GM23338 (cell line): Measurements from ENCODE around the gene RGS3.

Experiments used
- CREB1 ChIP-seq: fragments of 250-450 bp; sonication (Bioruptor Pico); IDR thresholded peaks from 2 replicates; pipeline ENCODE4 v1.5.0; 2020; ENCODE audit warnings: low read depth, mild to moderate bottlenecking, moderate library complexity
- CTCF ChIP-seq, 2 experiments: fragments of 200-600 bp in 1 of 2; sonication (generic) in 1 of 2; conservative IDR thresholded peaks; 2 replicates each; pipeline versions ENCODE4 v1.5.1 to v1.6.1; 2016 to 2017; ENCODE audit warnings: antibody characterized with exemption in 2 of 2, low read depth in 2 of 2, mild to moderate bottlenecking in 2 of 2, moderate library complexity in 1 of 2
- ETS1 ChIP-seq: IDR thresholded peaks from 2 replicates; pipeline ENCODE4 v1.6.1; 2016; ENCODE audit warnings: antibody characterized with exemption
- EZH2 ChIP-seq: fragments of 200-600 bp; sonication (generic); IDR thresholded peaks from one replicate; pipeline ENCODE4 v1.8.0; 2017; ENCODE audit warnings: antibody characterized with exemption, mild to moderate bottlenecking, low read depth; ENCODE audit not compliant: unreplicated experiment
- JUNB ChIP-seq: IDR thresholded peaks from one replicate; pipeline ENCODE4 v1.6.1; 2016; ENCODE audit warnings: antibody characterized with exemption; ENCODE audit not compliant: unreplicated experiment
- POLR2AphosphoS5 ChIP-seq: IDR thresholded peaks from 2 replicates; pipeline ENCODE4 v1.6.1; 2016; ENCODE audit warnings: antibody characterized with exemption, low read depth
- REST ChIP-seq: IDR thresholded peaks from one replicate; pipeline ENCODE4 v1.6.1; 2018; ENCODE audit warnings: antibody characterized with exemption; ENCODE audit not compliant: unreplicated experiment
- ZNF331 ChIP-seq: fragments of 250-450 bp; sonication (Bioruptor Pico); IDR thresholded peaks from 2 replicates; pipeline ENCODE4 v1.5.0; 2020; ENCODE audit warnings: low read depth, mild to moderate bottlenecking, moderate library complexity

GRCh38 chr9:113624721-113625120 is 161.2 kb downstream of the RGS3 start:
- TF ChIP-seq POLR2AphosphoS5: no peak
- TF ChIP-seq CTCF (conservative IDR thresholded peaks at IDR 0.05; ENCODE audit: low read depth in 2 of 2): no peak
- TF ChIP-seq JUNB: no peak
- no peak for TF ChIP-seq ETS1
- no peak for TF ChIP-seq REST
- no peak for TF ChIP-seq EZH2
- TF ChIP-seq ZNF331 (CRISPR knock-in tag): no peak
- TF ChIP-seq CREB1 (CRISPR knock-in tag): no peak
